H9 (cell line): Measurements from ENCODE around the gene P4HB. TPM values are rescaled to one million over a fixed set of nuclear protein-coding genes. Genes with fewer than 3 reads are reported as not detected.

Experiments
- DNase-seq: peaks from one replicate; pipeline ENCODE4 v3.0.0-alpha.2; 2017
- H2AFZ ChIP-seq: one replicate; pipeline ENCODE4 v1.6.1; 2013; ENCODE audit warnings: mild to moderate bottlenecking, low read length, control low read depth, moderate library complexity
- H2AK5ac ChIP-seq: 2 replicates; pipeline ENCODE4 v1.6.1; 2013; ENCODE audit warnings: low read length, control low read depth, mixed read lengths; ENCODE audit not compliant: insufficient read length
- H2BK120ac ChIP-seq: one replicate; pipeline ENCODE4 v1.6.1; 2013; ENCODE audit warnings: low read depth, mild to moderate bottlenecking, low read length, control low read depth, inconsistent platforms; ENCODE audit not compliant: poor library complexity, severe bottlenecking
- H2BK12ac ChIP-seq: 2 replicates; pipeline ENCODE4 v1.6.1; 2013; ENCODE audit warnings: low read length, control low read depth, mixed read lengths, low read depth; ENCODE audit not compliant: insufficient read length
- H2BK15ac ChIP-seq: 2 replicates; pipeline ENCODE4 v1.6.1; 2013; ENCODE audit warnings: low read depth, low read length, control low read depth
- H2BK20ac ChIP-seq: one replicate; pipeline ENCODE4 v1.6.1; 2013; ENCODE audit warnings: low read depth, mild to moderate bottlenecking, low read length, control low read depth, inconsistent platforms; ENCODE audit not compliant: poor library complexity, severe bottlenecking
- H2BK5ac ChIP-seq: 2 replicates; pipeline ENCODE4 v1.6.1; 2013; ENCODE audit warnings: low read length, control low read depth, mixed read lengths; ENCODE audit not compliant: insufficient read length
- H3K14ac ChIP-seq: 2 replicates; pipeline ENCODE4 v1.6.1; 2013; ENCODE audit warnings: low read length, control low read depth; ENCODE audit not compliant: insufficient read depth
- H3K18ac ChIP-seq: 2 replicates; pipeline ENCODE4 v1.6.1; 2013; ENCODE audit warnings: low read depth, mild to moderate bottlenecking, mixed read lengths, low read length, control low read depth; ENCODE audit not compliant: insufficient read length
- H3K23ac ChIP-seq: 2 replicates; pipeline ENCODE4 v1.6.1; 2013; ENCODE audit warnings: low read length, control low read depth, mixed read lengths, low read depth; ENCODE audit not compliant: insufficient read length
- H3K23me2 ChIP-seq: 2 replicates; pipeline ENCODE4 v1.6.1; 2013; ENCODE audit warnings: low read depth, mild to moderate bottlenecking, mixed read lengths, low read length, control low read depth; ENCODE audit not compliant: insufficient read length, poor library complexity, severe bottlenecking
- H3K27ac ChIP-seq: 2 replicates; pipeline ENCODE4 v1.5.1; 2013; ENCODE audit warnings: low read length, control low read depth, mixed read lengths, low read depth; ENCODE audit not compliant: insufficient read length
- H3K27me3 ChIP-seq: 2 replicates; pipeline ENCODE4 v1.6.1; 2013; ENCODE audit warnings: low read length, control low read depth, inconsistent platforms; ENCODE audit not compliant: insufficient read depth
- H3K4ac ChIP-seq: 2 replicates; pipeline ENCODE4 v1.6.1; 2013; ENCODE audit warnings: low read depth, mild to moderate bottlenecking, control low read depth, inconsistent platforms, low read length, moderate library complexity
- H3K4me1 ChIP-seq: 2 replicates; pipeline ENCODE4 v1.6.1; 2013; ENCODE audit warnings: low read length, control low read depth, inconsistent platforms; ENCODE audit not compliant: insufficient read depth
- H3K4me2 ChIP-seq: 2 replicates; pipeline ENCODE4 v1.6.1; 2013; ENCODE audit warnings: low read length, control low read depth, mixed read lengths; ENCODE audit not compliant: insufficient read length, insufficient read depth
- H3K56ac ChIP-seq: 2 replicates; pipeline ENCODE4 v1.6.1; 2013; ENCODE audit warnings: low read depth, mild to moderate bottlenecking, mixed read lengths, low read length, control low read depth; ENCODE audit not compliant: insufficient read length
- H3K79me1 ChIP-seq: 2 replicates; pipeline ENCODE4 v1.6.1; 2013; ENCODE audit warnings: low read depth, mild to moderate bottlenecking, moderate library complexity, low read length, control low read depth, inconsistent platforms; ENCODE audit not compliant: insufficient read depth, poor library complexity, severe bottlenecking
- H3K79me2 ChIP-seq: 2 replicates; pipeline ENCODE4 v1.6.1; 2013; ENCODE audit warnings: low read length, control low read depth, inconsistent platforms; ENCODE audit not compliant: insufficient read depth
- H3K9ac ChIP-seq: 2 replicates; pipeline ENCODE4 v1.6.1; 2013; ENCODE audit warnings: low read length, control low read depth, mixed read lengths; ENCODE audit not compliant: insufficient read length; ENCODE audit errors: extremely low read depth
- H3K9me3 ChIP-seq: one replicate; pipeline ENCODE4 v1.6.1; 2013; ENCODE audit warnings: low read depth, low read length, inconsistent platforms; ENCODE audit not compliant: control insufficient read depth
- H3T11ph ChIP-seq: one replicate; pipeline ENCODE4 v1.6.1; 2013; ENCODE audit warnings: mild to moderate bottlenecking, low read length, control low read depth, inconsistent platforms
- H4K20me1 ChIP-seq: one replicate; pipeline ENCODE4 v1.6.1; 2013; ENCODE audit not compliant: control insufficient read depth, insufficient read length, insufficient read depth
- H4K5ac ChIP-seq: 2 replicates; pipeline ENCODE4 v1.6.1; 2013; ENCODE audit warnings: low read depth, mild to moderate bottlenecking, mixed read lengths, low read length, control low read depth; ENCODE audit not compliant: insufficient read length
- H4K8ac ChIP-seq: replicated peaks from 2 replicates; pipeline ENCODE4 v1.6.1; 2013; ENCODE audit warnings: low read length, control low read depth, mixed read lengths, low read depth; ENCODE audit not compliant: insufficient read length
- H4K91ac ChIP-seq: 2 replicates; pipeline ENCODE4 v1.6.1; 2013; ENCODE audit warnings: low read depth, mild to moderate bottlenecking, moderate library complexity, mixed read lengths, low read length, control low read depth; ENCODE audit not compliant: insufficient read length
- H3K27ac Mint-ChIP-seq, 3 experiments: 2 replicates in 2 of 3; 3 replicates in 1 of 3; pipeline ENCODE4 v1.8.0; 2020 to 2021; ENCODE audit warnings: mixed read lengths in 3 of 3, mild to moderate bottlenecking in 1 of 3, moderate library complexity in 1 of 3
- H3K27me3 Mint-ChIP-seq: 2 replicates; pipeline ENCODE4 v1.8.0; 2021; ENCODE audit warnings: low read depth, mild to moderate bottlenecking, moderate library complexity, mixed read lengths
- H3K36me3 Mint-ChIP-seq, 3 experiments: 2 replicates in 2 of 3; 3 replicates in 1 of 3; pipeline ENCODE4 v1.8.0; 2020 to 2021; ENCODE audit warnings: low read depth in 3 of 3, mixed read lengths in 3 of 3; ENCODE audit not compliant: insufficient read depth in 1 of 3
- H3K4me1 Mint-ChIP-seq, 2 experiments: 2 replicates each; pipeline ENCODE4 v1.8.0; 2020; ENCODE audit warnings: mixed read lengths in 2 of 2
- H3K4me3 Mint-ChIP-seq, 2 experiments: 2 replicates in 1 of 2; 3 replicates in 1 of 2; pipeline ENCODE4 v1.8.0; 2020 to 2021; ENCODE audit warnings: mild to moderate bottlenecking in 2 of 2, mixed read lengths in 2 of 2, moderate library complexity in 1 of 2
- H3K9me3 Mint-ChIP-seq, 2 experiments: 2 replicates in 1 of 2; 3 replicates in 1 of 2; pipeline ENCODE4 v1.8.0; 2020; ENCODE audit warnings: mild to moderate bottlenecking in 2 of 2, mixed read lengths in 2 of 2, moderate library complexity in 1 of 2
- CTCF ChIP-seq: fragments of 200-600 bp; sonication (generic); conservative IDR thresholded peaks from 3 replicates; pipeline ENCODE4 v1.8.0; 2021; ENCODE audit warnings: antibody characterized with exemption, mild to moderate bottlenecking
- WGBS: extraction: QIAGEN DNeasy Blood & Tissue Kit; methylation state at CpG from one replicate; pipeline ENCODE4 v1.1.7; 2013; ENCODE audit warnings: missing lambda C conversion rate, low lambda C conversion rate, mixed read lengths; ENCODE audit not compliant: insufficient read length; ENCODE audit errors: extremely low coverage; 5-methylcytosine and 5-hydroxymethylcytosine counted together
- total RNA-seq: library from RNA; stranded (reverse); gene quantifications from 2 replicates; pipeline ENCODE4 v1.2.1, GENCODE V29; 2021

The P4HB gene
- total RNA-seq, 1 experiment from 2014 or later: 366 TPM

- Histone ChIP-seq H2BK5ac (no peak overlapping the region), H3K4ac (no peak overlapping the region), H3K4me2 (no peak overlapping the region), H2BK120ac (no peak overlapping the region), H3K9ac (no peak overlapping the region), H4K20me1 (no peaks in the 10 kb centered on the region), H3K4me1 (no peaks in the 10 kb centered on the region), H2BK20ac (no peak overlapping the region), H3T11ph (no peak overlapping the region), H4K8ac (no peak overlapping the region), H3K27me3 (peaks cover under 1% of the 10 kb centered on the region; the same call in 1 of the 2 replicates), H2BK15ac (no peak overlapping the region), H3K79me1 (no peaks in the 10 kb centered on the region), H3K27ac (no peak overlapping the region), H3K23ac (no peak overlapping the region), H4K5ac (no peak overlapping the region), H4K91ac (no peak overlapping the region), H3K79me2 (no peaks in the 10 kb centered on the region), H3K14ac (no peak overlapping the region), H2BK12ac (no peak overlapping the region), H3K9me3 (no peaks in the 10 kb centered on the region), H3K18ac (no peak overlapping the region), H3K56ac (no peak overlapping the region), H2AFZ (no peak overlapping the region), H2AK5ac (no peak overlapping the region), H3K23me2 (no peaks in the 10 kb centered on the region)
- Mint-ChIP-seq H3K4me1 (no peaks in the 10 kb centered on the region), H3K27ac (no peak overlapping the region; a peak in 1 of 7 replicates), H3K4me3 (no peak overlapping the region), H3K9me3 (no peaks in the 10 kb centered on the region; a peak in 2 of 5 replicates), H3K27me3 (peaks cover 37% of the 10 kb centered on the region), H3K36me3 (no peaks in the 10 kb centered on the region)
- no peak for DNase-seq
- no CpG with 5 or more reads among the region's 42 CpGs for WGBS
- no peak for TF ChIP-seq CTCF
These were observed 49.2 kb downstream of the P4HB start for GRCh38 chr17:81810892-81811704.
